Adrenal gland (tissue), 5 donors: Measurements from ENCODE around the gene FGL2.

Experiments
- CTCF ChIP-seq, 6 experiments: fragments of 450-650 bp in 4 of 6; fragments of 200-600 bp in 2 of 6; sonication (generic) in 1 of 6; IDR thresholded peaks; 1 replicate in 5 of 6; 2 replicates in 1 of 6; pipeline versions ENCODE4 v1.5.1 to v1.8.0; 2016 to 2021; ENCODE audit warnings: antibody characterized with exemption in 6 of 6, mild to moderate bottlenecking in 2 of 6, moderate library complexity in 1 of 6
- POLR2A ChIP-seq, 2 donors: fragments of 450-650 bp; IDR thresholded peaks; one replicate each; pipeline ENCODE4 v1.6.1; 2017; ENCODE audit warnings: antibody characterized with exemption in 2 of 2, mild to moderate bottlenecking in 2 of 2, moderate library complexity in 1 of 2
- donor health status: DM: no; HTN: no; CAD: no.

- TF ChIP-seq CTCF (IDR thresholded peaks at IDR 0.05) (peak; percentile 64 to 91 (median 84)), POLR2A (IDR thresholded peaks at IDR 0.05) (no peak)
These were observed 47.7 kb upstream of the FGL2 start for GRCh38 chr7:77247206-77247850.
